MM.1S (cell line): ENCODE measurements around the gene NAIF1.
"Not testable (repeated sequence)": the region's sequence is repeated elsewhere in the genome, so short reads cannot be mapped to it uniquely, and the experiment has no call there.

Experiments
- DNase-seq: peaks from one replicate; pipeline ENCODE4 v3.0.0-alpha.2; 2015
- H2AFZ ChIP-seq: fragments of 300-600 bp; sonication (generic); 2 replicates; pipeline ENCODE4 v1.6.0; 2016; ENCODE audit warnings: antibody characterized with exemption, low read length
- H3F3A ChIP-seq: fragments of 300-600 bp; sonication (generic); 2 replicates; pipeline ENCODE4 v1.6.1; 2016; ENCODE audit warnings: mild to moderate bottlenecking, antibody characterized with exemption, low read length, moderate library complexity, mixed read lengths; ENCODE audit not compliant: insufficient read depth
- H3K27ac ChIP-seq: fragments of 300-600 bp; sonication (generic); 2 replicates; pipeline ENCODE4 v1.5.1; 2016; ENCODE audit warnings: mild to moderate bottlenecking, low read length
- H3K27me3 ChIP-seq: fragments of 300-600 bp; sonication (generic); replicated peaks from 2 replicates; pipeline ENCODE4 v1.6.0; 2016; ENCODE audit warnings: low read length; ENCODE audit not compliant: insufficient read depth
- H3K36me3 ChIP-seq: fragments of 300-600 bp; sonication (generic); replicated peaks from 2 replicates; pipeline ENCODE4 v1.6.1; 2016; ENCODE audit warnings: mild to moderate bottlenecking, low read length, mixed read lengths; ENCODE audit not compliant: insufficient read depth
- H3K4me1 ChIP-seq: fragments of 300-600 bp; sonication (generic); 2 replicates; pipeline ENCODE4 v1.6.1; 2016; ENCODE audit warnings: low read length, mixed read lengths
- H3K4me2 ChIP-seq: fragments of 300-600 bp; sonication (generic); 2 replicates; pipeline ENCODE4 v1.6.0; 2016; ENCODE audit warnings: low read depth, low read length
- H3K4me3 ChIP-seq: fragments of 300-600 bp; sonication (generic); 2 replicates; pipeline ENCODE4 v1.5.1; 2016; ENCODE audit warnings: low read length, mixed read lengths
- H3K79me2 ChIP-seq: fragments of 300-600 bp; sonication (generic); 2 replicates; pipeline ENCODE4 v1.6.1; 2016; ENCODE audit warnings: mixed run types, low read length, mixed read lengths
- H3K9ac ChIP-seq: fragments of 300-600 bp; sonication (generic); 2 replicates; pipeline ENCODE4 v1.6.1; 2016; ENCODE audit warnings: low read length, mixed read lengths
- H3K9me2 ChIP-seq: fragments of 300-600 bp; sonication (generic); replicated peaks from 2 replicates; pipeline ENCODE4 v1.6.1; 2016; ENCODE audit warnings: mild to moderate bottlenecking, low read length, mixed read lengths; ENCODE audit not compliant: insufficient read depth
- H3K9me3 ChIP-seq: fragments of 300-600 bp; sonication (generic); replicated peaks from 2 replicates; pipeline ENCODE4 v1.6.1; 2016; ENCODE audit warnings: mild to moderate bottlenecking, low read length, mixed read lengths; ENCODE audit not compliant: insufficient read depth
- H4K20me1 ChIP-seq: fragments of 300-600 bp; sonication (generic); 2 replicates; pipeline ENCODE4 v1.6.1; 2016; ENCODE audit warnings: mild to moderate bottlenecking, low read length, moderate library complexity, mixed read lengths; ENCODE audit not compliant: insufficient read depth
- CTCF ChIP-seq: fragments of 300-600 bp; sonication (generic); IDR thresholded peaks from 2 replicates; pipeline ENCODE4 v1.5.1; 2016; ENCODE audit warnings: antibody characterized with exemption, low read length, mixed read lengths
- EZH2 ChIP-seq: fragments of 300-600 bp; sonication (generic); optimal IDR thresholded peaks from 2 replicates; pipeline ENCODE3; 2017; ENCODE audit warnings: low read depth, mild to moderate bottlenecking, antibody characterized with exemption, low read length, mixed read lengths
- EZH2phosphoT487 ChIP-seq: fragments of 300-600 bp; sonication (generic); IDR thresholded peaks from 2 replicates; pipeline ENCODE4 v1.6.1; 2018; ENCODE audit warnings: antibody characterized with exemption, low read length

Gene NAIF1

GRCh38 chr9:128024761-128025308 lies 42.3 kb downstream of the NAIF1 start:
- Histone ChIP-seq H3K9me3 (no peaks in the 10 kb centered on the region), H2AFZ (no peak overlapping the region), H3K9ac (no peak overlapping the region), H3K9me2 (no peaks in the 10 kb centered on the region), H3K36me3 (no peaks in the 10 kb centered on the region), H3K4me1 (no peaks in the 10 kb centered on the region), H3K27ac (no peak overlapping the region), H4K20me1 (no peaks in the 10 kb centered on the region), H3K27me3 (no peaks in the 10 kb centered on the region), H3K79me2 (no peaks in the 10 kb centered on the region), H3K4me3 (no peak overlapping the region), H3K4me2 (no peak overlapping the region), H3F3A (no peaks in the 10 kb centered on the region)
- DNase-seq, result no peak
- TF ChIP-seq CTCF (no peak), EZH2phosphoT487 (no peak), EZH2 (no peak)

DNA sequence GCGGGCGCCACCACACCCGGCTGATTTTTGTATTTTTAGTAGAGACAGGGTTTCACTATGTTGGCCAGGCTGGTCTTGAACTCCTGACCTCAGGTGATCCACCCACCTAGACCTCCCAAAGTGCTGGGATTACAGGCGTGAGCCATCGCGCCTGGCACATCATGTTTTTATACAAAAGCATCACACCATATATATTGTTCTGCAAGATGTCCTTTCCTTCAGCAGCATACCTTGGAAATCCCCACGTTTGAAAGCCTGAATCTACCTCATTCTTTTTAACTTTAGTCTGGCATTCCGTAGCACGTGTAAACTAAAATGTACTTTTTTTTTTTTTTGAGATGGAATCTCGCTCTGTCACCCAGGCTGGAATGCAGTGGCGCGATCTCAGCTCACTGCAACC lies 43.4 kb downstream of the NAIF1 start:
- not testable (repeated sequence) for DNase-seq, H3K4me2 ChIP-seq, H3K79me2 ChIP-seq, H3K4me1 ChIP-seq, H2AFZ ChIP-seq, H3K4me3 ChIP-seq, H3K27ac ChIP-seq, H3K9ac ChIP-seq, H3F3A ChIP-seq, H3K27me3 ChIP-seq, H3K36me3 ChIP-seq, H4K20me1 ChIP-seq, H3K9me2 ChIP-seq, H3K9me3 ChIP-seq

DNA sequence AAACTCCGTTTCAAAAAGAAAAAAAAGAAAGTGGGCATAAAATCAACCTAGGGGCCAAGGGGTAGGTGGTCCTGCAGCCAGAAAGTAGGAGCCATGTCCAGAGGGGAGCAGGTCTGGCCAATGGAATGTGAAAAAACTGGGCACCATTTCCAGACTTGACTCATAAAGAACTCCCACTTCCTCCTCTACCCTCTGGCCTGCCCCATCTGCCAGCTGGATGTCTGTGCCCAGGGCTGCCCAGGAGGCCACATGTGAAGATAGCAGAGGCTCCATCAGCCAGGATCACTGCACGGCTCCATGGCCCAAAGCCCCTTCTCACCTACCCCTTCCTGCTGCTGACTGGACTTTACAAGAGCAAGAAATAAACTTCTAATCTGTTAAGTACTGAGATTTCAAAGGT lies 44.2 kb downstream of the NAIF1 start:
- Histone ChIP-seq H3K9ac (no peak overlapping the region), H3K4me1 (no peaks in the 10 kb centered on the region), H3K27me3 (no peaks in the 10 kb centered on the region), H3K36me3 (no peaks in the 10 kb centered on the region), H3F3A (no peaks in the 10 kb centered on the region), H3K27ac (no peak overlapping the region), H3K9me3 (no peaks in the 10 kb centered on the region), H3K4me2 (no peak overlapping the region), H2AFZ (no peak overlapping the region), H3K4me3 (no peak overlapping the region), H3K79me2 (no peaks in the 10 kb centered on the region), H4K20me1 (no peaks in the 10 kb centered on the region), H3K9me2 (no peaks in the 10 kb centered on the region)
- TF ChIP-seq EZH2phosphoT487 (no peak), CTCF (no peak)
- DNase-seq, result no peak

DNA sequence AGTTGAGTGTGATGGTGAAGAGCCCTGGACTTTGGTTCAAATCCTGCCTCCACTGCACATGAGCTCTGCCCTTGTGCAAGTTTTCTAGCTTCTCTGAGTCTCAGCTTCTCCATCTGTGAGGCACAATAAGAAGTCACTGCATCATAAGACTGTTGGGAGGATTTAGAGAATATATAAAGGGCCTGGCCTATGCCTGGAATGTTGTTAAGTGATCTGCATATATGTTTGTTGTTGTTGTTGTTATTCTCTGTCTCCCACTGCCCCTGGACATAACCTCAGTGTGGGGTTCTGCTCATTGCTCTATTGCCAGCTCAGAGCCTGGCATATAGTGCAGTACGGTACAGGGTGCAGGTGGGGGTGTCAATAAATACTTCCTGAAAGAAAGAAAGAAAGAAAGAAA lies 46.0 kb downstream of the NAIF1 start:
- no peak overlapping the region for H3K4me2 ChIP-seq
- H3K27me3 ChIP-seq, result no peaks in the 10 kb centered on the region
- H3K4me3 ChIP-seq, result no peak overlapping the region
- H3K9me2 ChIP-seq, result no peaks in the 10 kb centered on the region
- TF ChIP-seq EZH2 (no peak), CTCF (no peak), EZH2phosphoT487 (no peak)
- H3F3A ChIP-seq, result no peaks in the 10 kb centered on the region
- H3K79me2 ChIP-seq, result no peaks in the 10 kb centered on the region
- H3K36me3 ChIP-seq, result no peaks in the 10 kb centered on the region
- H3K9me3 ChIP-seq, result no peaks in the 10 kb centered on the region
- no peaks in the 10 kb centered on the region for H4K20me1 ChIP-seq
- no peaks in the 10 kb centered on the region for H3K4me1 ChIP-seq
- H3K9ac ChIP-seq, result no peak overlapping the region
- no peak overlapping the region for H3K27ac ChIP-seq
- no peak for DNase-seq
- H2AFZ ChIP-seq, result no peak overlapping the region
